WTC11 (cell line): ENCODE results near the gene CCL7. TPM values are rescaled to one million over a fixed set of nuclear protein-coding genes. Genes with fewer than 3 reads are reported as not detected.

Experiments used
- ATAC-seq: fragments of 200-7000 bp; cut with Tn5 transposase; 2 replicates; pipeline ENCODE4 v1.10.0; 2021; ENCODE audit warnings: mild to moderate bottlenecking, moderate library complexity
- CTCF ChIA-PET: fragments of 300-600 bp; sonication (Branson Sonifier 250); formaldehyde crosslinking; loops from one replicate; lab custom pipeline; 2021; ENCODE audit warnings: antibody characterized with exemption; lab: Charles Lee
- POLR2A ChIA-PET: fragments of 350-600 bp; sonication (Branson Sonifier 250); formaldehyde crosslinking; loops from one replicate; lab custom pipeline; 2021; ENCODE audit warnings: antibody characterized with exemption; lab: Charles Lee
- DNase-seq: peaks from one replicate; pipeline ENCODE4 v3.0.0; 2021; ENCODE audit warnings: low spot score
- H3K27ac Mint-ChIP-seq: 2 replicates; pipeline ENCODE4 v1.8.0; 2021; ENCODE audit warnings: mixed read lengths
- H3K27me3 Mint-ChIP-seq: 2 replicates; pipeline ENCODE4 v1.8.0; 2021; ENCODE audit warnings: low read depth, mild to moderate bottlenecking, moderate library complexity, mixed read lengths
- H3K36me3 Mint-ChIP-seq: 2 replicates; pipeline ENCODE4 v1.8.0; 2021; ENCODE audit warnings: mixed read lengths
- H3K4me1 Mint-ChIP-seq: 2 replicates; pipeline ENCODE4 v1.8.0; 2022; ENCODE audit warnings: mixed read lengths
- H3K4me3 Mint-ChIP-seq: 2 replicates; pipeline ENCODE4 v1.8.0; 2021; ENCODE audit warnings: mild to moderate bottlenecking, moderate library complexity, mixed read lengths
- H3K9me3 Mint-ChIP-seq: 2 replicates; pipeline ENCODE4 v1.8.0; 2021; ENCODE audit warnings: mixed read lengths
- ATF6 ChIP-seq: sonication (generic); formaldehyde crosslinking; IDR thresholded peaks from 2 replicates; pipeline ENCODE4 v1.8.1; 2023; ENCODE audit warnings: mild to moderate bottlenecking, missing genetic modification reagents
- CBFB ChIP-seq: sonication (generic); formaldehyde crosslinking; IDR thresholded peaks from 2 replicates; pipeline ENCODE4 v1.8.1; 2022; ENCODE audit warnings: mild to moderate bottlenecking, low read depth, missing genetic modification reagents
- CREM ChIP-seq: sonication (generic); formaldehyde crosslinking; IDR thresholded peaks from 2 replicates; pipeline ENCODE4 v1.8.1; 2022; ENCODE audit warnings: mild to moderate bottlenecking, missing genetic modification reagents, moderate library complexity
- EMX1 ChIP-seq: fragments of 250-450 bp; sonication (Bioruptor Pico); IDR thresholded peaks from 2 replicates; pipeline ENCODE4 v1.8.0; 2021; ENCODE audit warnings: mild to moderate bottlenecking
- ERG ChIP-seq: fragments of 250-450 bp; sonication (Bioruptor Pico); IDR thresholded peaks from 2 replicates; pipeline ENCODE4 v1.8.0; 2021; ENCODE audit warnings: mild to moderate bottlenecking
- ESRRA ChIP-seq: sonication (generic); formaldehyde crosslinking; IDR thresholded peaks from 2 replicates; pipeline ENCODE4 v1.8.1; 2022; ENCODE audit warnings: mild to moderate bottlenecking, missing genetic modification reagents, borderline replicate concordance
- FOXK1 ChIP-seq: sonication (generic); formaldehyde crosslinking; IDR thresholded peaks from 2 replicates; pipeline ENCODE4 v1.8.0; 2022; ENCODE audit warnings: mild to moderate bottlenecking, moderate library complexity, missing genetic modification reagents
- HMGA2 ChIP-seq: fragments of 250-450 bp; sonication (Bioruptor Pico); IDR thresholded peaks from 2 replicates; pipeline ENCODE4 v1.4.0; 2021; ENCODE audit warnings: mild to moderate bottlenecking, moderate library complexity
- IRF1 ChIP-seq: sonication (generic); formaldehyde crosslinking; IDR thresholded peaks from 2 replicates; pipeline ENCODE4 v1.8.0; 2023; ENCODE audit warnings: missing genetic modification reagents
- JUN ChIP-seq: sonication (generic); formaldehyde crosslinking; IDR thresholded peaks from 2 replicates; pipeline ENCODE4 v1.8.0; 2023; ENCODE audit warnings: mild to moderate bottlenecking, missing genetic modification reagents
- NFYB ChIP-seq: sonication (generic); formaldehyde crosslinking; conservative IDR thresholded peaks from 2 replicates; pipeline ENCODE4 v1.8.0; 2022; ENCODE audit warnings: low read depth, missing genetic modification reagents
- NR3C1 ChIP-seq: sonication (generic); formaldehyde crosslinking; conservative IDR thresholded peaks from 2 replicates; pipeline ENCODE4 v1.8.1; 2023; ENCODE audit warnings: low read depth, mild to moderate bottlenecking, missing genetic modification reagents
- RELA ChIP-seq: sonication (generic); formaldehyde crosslinking; IDR thresholded peaks from 2 replicates; pipeline ENCODE4 v1.8.1; 2022; ENCODE audit warnings: missing genetic modification reagents, mild to moderate bottlenecking, borderline replicate concordance
- SMAD4 ChIP-seq: sonication (generic); formaldehyde crosslinking; IDR thresholded peaks from 2 replicates; pipeline ENCODE4 v1.8.0; 2022; ENCODE audit warnings: mild to moderate bottlenecking, missing genetic modification reagents
- ZBTB21 ChIP-seq: sonication (generic); formaldehyde crosslinking; IDR thresholded peaks from 2 replicates; pipeline ENCODE4 v1.8.1; 2023; ENCODE audit warnings: mild to moderate bottlenecking, missing genetic modification reagents, borderline replicate concordance
- ZNF219 ChIP-seq: sonication (generic); formaldehyde crosslinking; IDR thresholded peaks from 2 replicates; pipeline ENCODE4 v1.8.0; 2023; ENCODE audit warnings: missing genetic modification reagents, mild to moderate bottlenecking, borderline replicate concordance
- ZNF263 ChIP-seq: sonication (generic); formaldehyde crosslinking; IDR thresholded peaks from 2 replicates; pipeline ENCODE4 v1.8.1; 2022; ENCODE audit warnings: low read depth, mild to moderate bottlenecking, moderate library complexity, missing genetic modification reagents
- ZNF281 ChIP-seq: sonication (generic); formaldehyde crosslinking; IDR thresholded peaks from 2 replicates; pipeline ENCODE4 v1.8.0; 2023; ENCODE audit warnings: mild to moderate bottlenecking, missing genetic modification reagents
- ZNF423 ChIP-seq: fragments of 250-450 bp; sonication (Bioruptor Pico); IDR thresholded peaks from 2 replicates; pipeline ENCODE4 v2.1.2; 2022; ENCODE audit warnings: mild to moderate bottlenecking, moderate library complexity
- ZNF532 ChIP-seq: fragments of 250-450 bp; sonication (Bioruptor Pico); IDR thresholded peaks from 2 replicates; pipeline ENCODE4 v1.9.0; 2021; ENCODE audit warnings: mild to moderate bottlenecking, borderline replicate concordance
- total RNA-seq: library from RNA; stranded (reverse); gene quantifications from 3 replicates; pipeline ENCODE4 v1.2.3, GENCODE V29; 2021

The CCL7 gene
- total RNA-seq, 1 experiment from 2014 or later: not detected

GRCh38 chr17:34221411-34221810 lies 48.6 kb upstream of the CCL7 start:
- ChIA-PET POLR2A (no interaction called here), CTCF (interaction anchor here (3.1 kb wide), 1 partner anchor 140 kb away, joined by 9 read pairs; no protein-coding TSS in a partner anchor)
- Mint-ChIP-seq H3K27ac (no peak overlapping the region), H3K4me1 (no peaks in the 10 kb centered on the region), H3K36me3 (peaks cover 3% of the 10 kb centered on the region), H3K9me3 (peaks cover 20% of the 10 kb centered on the region), H3K27me3 (peaks cover 32% of the 10 kb centered on the region), H3K4me3 (no peak overlapping the region)
- DNase-seq: no peak
- no peak for TF ChIP-seq ZNF281 (CRISPR knock-in tag)
- no peak for TF ChIP-seq ZNF423
- TF ChIP-seq ERG (CRISPR knock-in tag): no peak
- TF ChIP-seq ESRRA (CRISPR knock-in tag): no peak
- no peak for TF ChIP-seq HMGA2 (CRISPR knock-in tag)
- TF ChIP-seq JUN (CRISPR knock-in tag): no peak
- no peak for TF ChIP-seq ZBTB21
- no peak for TF ChIP-seq NFYB
- TF ChIP-seq EMX1 (CRISPR knock-in tag): no peak
- no peak for TF ChIP-seq CBFB
- TF ChIP-seq IRF1 (CRISPR knock-in tag): no peak
- TF ChIP-seq NR3C1 (CRISPR knock-in tag): no peak
- no peak for TF ChIP-seq ZNF219 (CRISPR knock-in tag)
- TF ChIP-seq CREM (CRISPR knock-in tag): no peak
- no peak for TF ChIP-seq SMAD4 (CRISPR knock-in tag)
- TF ChIP-seq FOXK1 (CRISPR knock-in tag): no peak
- TF ChIP-seq RELA (CRISPR knock-in tag): no peak
- no peak for TF ChIP-seq ZNF263
- no peak for ATAC-seq

GRCh38 chr17:34222722-34223497 lies 47.1 kb upstream of the CCL7 start:
- no peak overlapping the region for H3K4me3 Mint-ChIP-seq
- peaks cover 10% of the 10 kb centered on the region for H3K9me3 Mint-ChIP-seq
- ChIA-PET CTCF (interaction anchor here (3.1 kb wide), 1 partner anchor 139 kb away, joined by 9 read pairs; no protein-coding TSS in a partner anchor), POLR2A (no interaction called here)
- peaks cover 22% of the 10 kb centered on the region for H3K27me3 Mint-ChIP-seq
- no peaks in the 10 kb centered on the region for H3K36me3 Mint-ChIP-seq
- peaks cover 5% of the 10 kb centered on the region for H3K4me1 Mint-ChIP-seq
- ATAC-seq (no peak), DNase-seq (no peak)
- H3K27ac Mint-ChIP-seq: no peak overlapping the region
- TF ChIP-seq ZNF281 (CRISPR knock-in tag) (no peak), ZNF532 (CRISPR knock-in tag) (no peak), ATF6 (CRISPR knock-in tag) (no peak)
